ENCODE measurements around the gene NRXN2.

The NRXN2 gene

DNA sequence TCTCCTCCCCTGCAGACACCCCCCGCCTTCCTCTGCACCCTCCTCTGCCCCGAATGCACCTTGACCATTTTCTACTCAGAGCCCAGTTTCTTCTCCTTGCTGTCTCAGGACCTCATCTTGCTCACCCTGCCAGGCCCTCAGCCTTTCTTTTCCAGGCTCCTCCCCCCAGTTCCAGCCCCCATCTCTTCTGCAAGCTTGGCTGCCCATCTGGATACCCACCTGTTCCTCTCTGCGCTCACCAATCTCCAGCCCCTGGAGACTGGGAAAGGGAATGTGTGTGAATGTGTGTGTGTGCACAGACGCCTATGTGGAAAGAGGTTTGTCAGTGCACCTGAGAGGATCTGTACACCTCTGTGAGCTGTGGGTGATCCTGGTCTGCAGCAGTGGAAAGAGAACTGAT, 95.6 kb downstream of the NRXN2 start:
- DNase-seq (ENCODE audit: low read depth) = no peak

- no peak for DNase-seq (ENCODE audit: low read depth)
These were observed 96.4 kb downstream of the NRXN2 start for GRCh38 chr11:64626637-64627036.

- no peak for DNase-seq (ENCODE audit: low read depth)
These were observed 98.0 kb downstream of the NRXN2 start for GRCh38 chr11:64624883-64625481.

DNA sequence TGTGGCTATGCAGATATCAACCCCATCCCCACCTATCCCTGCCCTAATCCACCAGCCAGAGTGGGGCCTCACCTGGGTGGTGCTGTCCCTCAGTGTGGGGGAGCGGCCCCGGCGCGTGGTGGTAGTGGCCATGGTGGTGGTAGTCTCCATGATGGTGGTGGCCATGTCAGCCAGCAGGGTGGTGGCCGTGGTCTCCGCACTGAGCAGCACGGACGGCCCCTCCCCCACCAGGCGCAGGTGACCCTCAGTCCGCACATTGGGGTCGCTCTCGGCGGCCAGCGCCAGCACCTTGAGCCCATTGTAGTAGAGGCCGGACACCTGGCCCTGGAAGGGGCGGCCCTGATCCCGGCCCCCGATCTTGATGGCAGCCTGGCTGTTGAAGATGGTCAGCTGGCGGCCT, 100.3 kb downstream of the NRXN2 start:
- DNase-seq (ENCODE audit: low read depth) = no peak

GRCh38 chr11:64621283-64622019, 101.5 kb downstream of the NRXN2 start:
- DNase-seq (ENCODE audit: low read depth) = no peak

- no peak for DNase-seq (ENCODE audit: low read depth)
These were observed 102.5 kb downstream of the NRXN2 start for GRCh38 chr11:64620381-64620971.

GRCh38 chr11:64619811-64620380, 103.1 kb downstream of the NRXN2 start:
- no peak for DNase-seq (ENCODE audit: low read depth)

DNA sequence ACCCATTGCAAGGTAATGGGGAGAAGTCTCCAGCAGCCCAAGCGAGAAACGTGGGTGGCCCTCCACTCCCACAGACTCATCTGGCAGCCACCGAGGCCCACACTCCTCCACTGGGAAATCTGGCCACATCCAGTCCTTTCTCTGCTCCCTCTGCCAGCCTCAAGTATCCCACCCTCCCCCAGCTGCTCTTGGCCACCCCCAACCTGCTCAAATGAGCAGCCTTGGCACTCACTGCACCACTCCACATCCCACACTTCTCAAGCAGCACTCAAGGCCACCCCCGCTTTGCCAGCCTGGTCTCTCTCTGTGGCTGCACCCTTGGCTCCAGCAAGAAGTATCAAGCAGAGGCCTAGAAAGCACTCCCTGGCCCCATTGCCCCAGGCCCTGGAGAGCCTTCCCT, 103.8 kb downstream of the NRXN2 start:
- DNase-seq (ENCODE audit: low read depth) = no peak

GRCh38 chr11:64616817-64617216, 106.2 kb downstream of the NRXN2 start:
- no peak for DNase-seq (ENCODE audit: low read depth)

- no peak for DNase-seq (ENCODE audit: low read depth)
These were observed 108.1 kb downstream of the NRXN2 start for GRCh38 chr11:64614917-64615316.

GRCh38 chr11:64613648-64614047, 109.3 kb downstream of the NRXN2 start:
- no peak for DNase-seq (ENCODE audit: low read depth)

DNA sequence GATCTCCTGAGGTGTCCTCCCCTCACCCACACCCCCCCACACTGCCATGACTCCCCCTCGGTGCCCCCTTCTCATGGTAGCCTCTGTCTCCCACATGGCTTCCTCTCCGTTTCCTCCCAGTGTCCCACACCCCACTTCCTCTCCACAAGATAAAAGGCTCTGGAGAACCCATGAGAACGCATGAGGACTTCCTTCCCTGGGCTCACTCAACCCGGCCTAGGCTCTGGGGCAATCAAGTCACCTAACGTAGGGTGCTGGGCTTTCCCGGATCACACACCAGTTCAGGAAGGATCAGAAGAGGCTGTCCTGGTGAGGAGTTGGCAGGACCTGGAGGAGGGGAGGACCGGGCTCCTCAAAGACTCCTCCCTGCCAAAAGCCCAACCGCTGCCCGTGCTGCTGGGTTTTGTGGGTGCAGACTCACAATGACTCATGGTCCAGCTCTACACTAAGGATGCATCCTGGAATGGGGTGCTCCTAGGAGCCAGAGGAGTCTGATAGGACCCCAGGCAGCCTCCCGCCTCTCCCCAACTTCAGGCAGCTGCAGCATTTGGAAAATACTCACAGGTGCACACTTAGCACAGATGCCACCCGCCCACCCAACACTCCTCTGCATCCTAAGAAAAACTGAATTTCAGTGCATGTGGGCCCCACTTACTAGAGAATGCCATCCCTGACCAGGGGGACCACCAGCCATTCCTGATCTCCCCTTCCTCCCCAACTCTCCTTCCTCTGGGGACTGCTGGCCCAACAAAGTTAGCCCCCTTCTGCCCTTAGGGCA, 110.9 kb downstream of the NRXN2 start:
- DNase-seq (ENCODE audit: low read depth) = no peak

DNA sequence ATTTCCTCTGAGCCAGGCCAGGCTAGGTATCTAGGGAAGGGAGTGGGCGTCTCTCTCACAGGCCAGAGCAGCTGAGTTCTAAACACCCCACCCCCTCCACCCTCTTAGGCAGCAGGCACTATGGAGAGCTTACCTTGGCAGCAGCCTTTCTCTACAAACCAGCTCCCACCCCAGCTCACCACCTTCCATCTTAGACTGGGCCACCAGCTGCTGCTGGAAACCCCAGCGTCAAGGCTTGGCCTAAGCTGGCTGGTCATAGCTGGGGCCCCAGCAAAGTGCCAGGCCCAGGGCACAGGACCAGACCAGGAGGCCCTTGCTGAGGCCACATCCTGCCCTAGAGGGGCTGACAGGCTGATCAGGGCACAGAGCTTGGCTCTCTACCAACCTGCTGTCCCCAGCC, 111.8 kb downstream of the NRXN2 start:
- no peak for DNase-seq (ENCODE audit: low read depth)

DNA sequence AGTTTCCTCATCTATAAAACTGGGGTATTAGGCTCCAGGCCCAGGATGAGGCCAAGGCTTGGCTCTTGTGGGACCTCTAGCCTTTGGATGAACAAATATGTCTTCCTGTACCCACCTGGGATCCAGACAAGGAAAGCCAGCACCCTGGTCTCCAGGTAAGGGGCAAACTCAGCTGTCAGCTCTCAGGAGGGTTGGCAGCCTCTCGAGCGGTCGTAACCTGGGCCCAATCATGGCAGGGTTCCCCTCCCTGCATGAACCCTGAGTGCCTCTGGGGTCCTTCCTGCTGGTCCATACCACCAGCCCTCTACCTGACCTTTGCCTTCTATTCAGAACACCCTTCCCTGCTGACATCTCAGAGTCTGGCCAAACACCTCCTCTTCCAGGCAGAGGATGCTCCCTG, 112.4 kb downstream of the NRXN2 start:
- no peak for DNase-seq (ENCODE audit: low read depth)

DNA sequence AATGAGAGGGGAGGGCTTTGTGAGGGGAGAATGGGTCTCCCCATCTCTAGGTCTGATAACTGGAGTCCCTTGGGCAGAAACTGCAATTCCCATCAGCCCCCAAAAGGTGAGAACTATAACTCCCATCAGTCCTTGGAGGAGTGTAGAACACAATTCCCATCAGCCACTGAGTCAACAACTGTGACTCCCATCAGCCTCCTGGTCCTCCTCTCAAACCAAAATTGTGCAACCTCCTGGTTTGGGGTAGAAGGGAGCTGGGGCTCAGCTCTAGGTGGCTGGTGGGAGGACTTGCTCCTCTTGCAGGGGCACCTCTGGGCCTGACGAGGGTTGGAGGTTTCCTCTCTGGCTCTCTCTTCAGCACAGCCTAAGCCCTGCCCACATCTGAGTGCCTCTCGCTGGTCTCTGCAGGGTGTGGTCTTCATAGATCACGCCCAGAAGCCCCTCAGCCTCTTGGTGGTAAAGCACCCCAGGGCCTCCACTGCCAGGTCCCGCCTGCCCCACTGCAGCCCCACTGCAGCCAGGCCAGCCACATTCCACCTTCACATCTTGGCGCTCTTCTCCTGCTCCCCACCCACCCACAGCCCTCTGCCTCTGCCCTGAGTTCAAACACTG, 113.5 kb downstream of the NRXN2 start:
- no peak for DNase-seq (ENCODE audit: low read depth)

DNA sequence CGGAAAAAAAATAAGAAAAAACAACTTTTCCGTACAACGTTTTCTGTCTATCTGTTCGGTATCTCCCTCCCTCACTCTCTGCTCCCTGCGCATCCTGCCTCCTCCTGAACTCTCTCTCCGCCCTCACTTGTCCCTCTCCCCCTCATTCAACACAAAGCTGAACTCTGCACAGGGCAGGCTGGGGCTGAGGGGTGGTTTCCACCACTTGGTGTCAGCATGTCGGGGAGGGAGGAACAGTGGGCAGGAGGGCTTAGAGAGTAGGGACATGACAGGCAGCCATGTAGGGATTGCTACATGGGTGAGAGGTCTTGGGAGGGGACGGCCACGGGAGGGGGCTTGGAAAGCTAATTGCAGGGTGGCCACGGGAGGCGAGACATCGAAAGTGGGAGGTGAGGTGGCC, 114.4 kb downstream of the NRXN2 start:
- no peak for DNase-seq (ENCODE audit: low read depth)

DNA sequence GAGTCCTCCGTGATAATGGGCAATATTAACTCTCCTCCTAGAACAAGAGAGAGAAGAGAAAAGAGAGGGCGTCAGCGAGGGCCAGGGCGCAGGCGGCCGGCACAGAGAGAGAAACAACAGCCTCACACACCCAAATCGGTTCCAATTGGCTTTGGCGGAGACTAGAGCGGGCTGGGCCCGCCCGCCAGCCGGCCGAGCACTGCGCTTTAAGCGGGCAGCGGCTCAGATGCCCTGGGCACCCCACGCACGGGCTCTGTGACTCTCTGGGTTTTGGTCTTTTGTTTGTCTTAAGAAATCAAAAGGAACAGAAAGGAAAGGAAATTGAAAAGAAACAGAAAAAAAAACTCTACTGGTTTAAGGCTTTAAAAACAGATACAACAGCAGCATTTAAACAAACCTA, 115.0 kb downstream of the NRXN2 start:
- no peak for DNase-seq (ENCODE audit: low read depth)

DNA sequence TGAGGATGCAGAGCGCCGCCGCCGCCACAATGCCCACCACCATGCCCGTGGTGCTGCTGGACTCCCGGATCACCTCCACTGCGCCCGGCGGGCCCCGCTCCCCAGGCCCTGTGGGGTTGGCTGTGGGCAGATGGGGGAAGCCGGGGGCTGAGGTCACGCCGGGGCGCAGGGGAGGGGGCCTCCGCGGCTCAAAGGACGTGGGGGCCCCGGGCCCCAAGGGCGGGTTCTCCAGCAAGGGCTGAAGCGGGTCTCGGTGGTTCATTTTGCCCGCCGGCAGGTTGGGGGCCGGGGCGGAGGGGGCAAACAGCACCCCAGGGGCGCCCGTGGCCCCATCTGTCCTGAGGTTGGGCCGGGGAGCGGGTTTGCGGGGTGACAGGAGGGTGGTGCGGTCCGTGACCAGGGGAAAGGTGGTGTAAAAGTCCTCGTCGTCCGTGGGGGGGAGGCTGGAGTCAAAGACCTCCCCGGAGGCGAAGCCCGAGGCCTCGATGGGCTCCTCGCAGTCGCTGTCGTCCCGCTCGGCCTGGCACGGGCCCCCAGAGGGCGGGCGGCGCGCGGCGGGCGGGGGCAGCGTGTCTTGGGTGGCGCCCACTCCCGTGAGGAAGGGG, 115.5 kb downstream of the NRXN2 start:
- DNase-seq (ENCODE audit: low read depth) = no peak

GRCh38 chr11:64606796-64607380, 116.1 kb downstream of the NRXN2 start:
- DNase-seq (ENCODE audit: low read depth) = no peak

DNA sequence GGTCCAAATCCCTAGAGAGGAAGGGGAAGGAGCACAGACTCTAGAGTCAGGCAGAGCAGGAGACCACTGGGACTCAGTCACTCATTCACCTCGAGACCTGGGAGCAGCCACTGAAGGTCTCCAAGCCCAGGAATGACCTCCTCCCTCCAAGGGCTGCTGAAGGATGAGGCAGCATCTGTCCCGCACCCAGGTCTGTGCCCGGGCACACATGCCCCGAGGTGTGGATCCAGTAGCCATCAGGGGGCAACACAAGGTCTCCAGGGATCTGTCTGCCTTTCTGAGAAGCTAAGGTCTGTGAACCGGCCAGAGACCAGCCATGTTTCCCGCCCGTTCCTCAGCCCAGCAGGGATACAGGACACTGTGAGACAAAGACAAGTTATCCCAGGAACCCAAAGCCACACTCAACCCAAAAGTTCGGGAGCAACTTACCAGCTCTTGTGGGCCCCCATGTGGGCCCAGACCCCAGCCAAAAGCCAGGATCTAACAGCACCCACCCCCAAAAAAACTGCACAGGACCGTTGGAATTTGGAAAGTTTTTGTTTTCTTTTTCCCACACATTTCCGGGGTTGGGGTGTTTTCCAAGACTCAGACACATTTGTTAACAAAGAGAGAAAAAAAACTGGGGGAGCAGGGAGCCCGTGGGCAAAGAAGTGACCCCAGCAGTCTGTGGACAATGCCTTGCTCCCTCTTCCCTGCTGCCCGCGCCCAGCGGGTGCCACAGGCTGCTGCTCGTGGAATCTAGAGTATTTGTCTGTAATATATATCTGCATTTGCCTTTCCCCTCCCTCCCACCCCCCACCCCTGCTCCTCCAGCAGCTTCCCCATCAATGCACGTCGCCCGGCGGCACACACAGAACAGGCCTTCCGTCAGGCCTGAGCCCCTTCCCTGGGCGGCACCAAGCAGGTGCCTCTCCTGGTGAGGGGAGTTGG, 117.1 kb downstream of the NRXN2 start:
- DNase-seq (ENCODE audit: low read depth) = no peak
